ENCODE data around the gene GALK2.
A peak's percentile ranks its signal among the peaks of the same experiment; 100 is the strongest.
"Not testable (repeated sequence)": the region's sequence is repeated elsewhere in the genome, so short reads cannot be mapped to it uniquely, and the experiment has no call there.

Gene GALK2

GRCh38 chr15:49223536-49224274 lies 53.7 kb downstream of the GALK2 start:
- DNase-seq (ENCODE audit: low read depth in 2 of 2), result no peak

- DNase-seq (ENCODE audit: low read depth in 2 of 2), result no peak
These were observed 55.7 kb downstream of the GALK2 start for GRCh38 chr15:49225572-49226281.

- DNase-seq (ENCODE audit: low read depth in 2 of 2), result no peak
These were observed 57.6 kb downstream of the GALK2 start for GRCh38 chr15:49227602-49228001.

GRCh38 chr15:49229922-49230321 lies 59.9 kb downstream of the GALK2 start:
- no peak for DNase-seq (ENCODE audit: low read depth in 2 of 2)

- no peak for DNase-seq (ENCODE audit: low read depth in 2 of 2)
These were observed 62.3 kb downstream of the GALK2 start for GRCh38 chr15:49232236-49232806.

- peak; percentile 1 to 11 for DNase-seq (ENCODE audit: low read depth in 2 of 2)
These were observed 65.5 kb downstream of the GALK2 start for GRCh38 chr15:49235446-49236124.

- no peak for DNase-seq (ENCODE audit: low read depth in 2 of 2)
These were observed 66.8 kb downstream of the GALK2 start for GRCh38 chr15:49236869-49237268.

- no peak for DNase-seq (ENCODE audit: low read depth in 2 of 2)
These were observed 68.3 kb downstream of the GALK2 start for GRCh38 chr15:49238342-49238741.

GRCh38 chr15:49239105-49239504 lies 69.1 kb downstream of the GALK2 start:
- no peak for DNase-seq (ENCODE audit: low read depth in 2 of 2)

- DNase-seq (ENCODE audit: low read depth in 2 of 2), result no peak
These were observed 72.8 kb downstream of the GALK2 start for GRCh38 chr15:49242820-49243219.

GRCh38 chr15:49247556-49248110 lies 77.6 kb downstream of the GALK2 start:
- DNase-seq (ENCODE audit: low read depth in 2 of 2), result no peak

- no peak for DNase-seq (ENCODE audit: low read depth in 2 of 2)
These were observed 78.2 kb downstream of the GALK2 start for GRCh38 chr15:49248291-49248690.

- DNase-seq (ENCODE audit: low read depth in 2 of 2), result no peak
These were observed 86.1 kb downstream of the GALK2 start for GRCh38 chr15:49255966-49256759.

GRCh38 chr15:49265117-49265516 lies 95.1 kb downstream of the GALK2 start:
- not testable (repeated sequence) for DNase-seq (ENCODE audit: low read depth in 2 of 2)

GRCh38 chr15:49265911-49266310 lies 95.9 kb downstream of the GALK2 start:
- no peak for DNase-seq (ENCODE audit: low read depth in 2 of 2)

- DNase-seq (ENCODE audit: low read depth in 2 of 2), result no peak
These were observed 100.7 kb downstream of the GALK2 start for GRCh38 chr15:49270541-49271421.

GRCh38 chr15:49273734-49274318 lies 103.8 kb downstream of the GALK2 start:
- DNase-seq (ENCODE audit: low read depth in 2 of 2), result no peak

- DNase-seq (ENCODE audit: low read depth in 2 of 2), result no peak
These were observed 108.7 kb downstream of the GALK2 start for GRCh38 chr15:49278751-49279150.

- no peak for DNase-seq (ENCODE audit: low read depth in 2 of 2)
These were observed 109.7 kb downstream of the GALK2 start for GRCh38 chr15:49279521-49280456.

All from stimulated activated CD8-positive, alpha-beta memory T cell treated with anti-CD3 and anti-CD28 coated beads, Interleukin-2, amount 100 ng/mL, for 48 hours (primary cell).